ENCODE data around the gene PTTG1. TPM values are rescaled to one million over a fixed set of nuclear protein-coding genes. Genes with fewer than 3 reads are reported as not detected.
A peak's percentile ranks its signal among the peaks of the same experiment; 100 is the strongest.

Gene PTTG1
- total RNA-seq, 3 donors from 2014 or later: 12.5 to 17.7 (median 13.8) TPM

- no peak for DNase-seq (ENCODE audit: low spot score in 2 of 2)
- H3K4me1 ChIP-seq: no peaks in the 10 kb centered on the region
- H3K9me3 ChIP-seq: peaks cover 0 to 12% of the 10 kb centered on the region in 2 donors
- intact Hi-C loops (cut with DNase I; ENCODE audit: low total_unique reads): no loop called here
- H3K4me3 ChIP-seq: no peak overlapping the region
- TF ChIP-seq CTCF (IDR thresholded peaks at IDR 0.05): no peak
- no peak for TF ChIP-seq POLR2A (IDR thresholded peaks at IDR 0.05)
- no peak for TF ChIP-seq POLR2AphosphoS5 (IDR thresholded peaks at IDR 0.05)
- no peaks in the 10 kb centered on the region for H3K36me3 ChIP-seq
- H3K27ac ChIP-seq: no peak overlapping the region
- no peaks in the 10 kb centered on the region for H3K27me3 ChIP-seq
Measured at GRCh38 chr5:160387445-160387844, 34.2 kb upstream of the PTTG1 start.

GRCh38 chr5:160390787-160391696, 30.6 kb upstream of the PTTG1 start:
- TF ChIP-seq POLR2A (IDR thresholded peaks at IDR 0.05) (no peak), CTCF (IDR thresholded peaks at IDR 0.05) (peak in 2 of 3 donors; percentile 28 to 45)
- Histone ChIP-seq H3K27me3 (no peaks in the 10 kb centered on the region), H3K4me3 (no peak overlapping the region), H3K9me3 (peaks cover 0 to 12% of the 10 kb centered on the region in 2 donors), H3K36me3 (no peaks in the 10 kb centered on the region), H3K4me1 (no peaks in the 10 kb centered on the region), H3K27ac (no peak overlapping the region)
- DNase-seq (ENCODE audit: low spot score in 2 of 2): no peak
- intact Hi-C loops (cut with DNase I; ENCODE audit: low total_unique reads): no loop called here

- intact Hi-C loops (cut with DNase I; ENCODE audit: low total_unique reads): no loop called here
Measured at GRCh38 chr5:160395111-160395510, 26.5 kb upstream of the PTTG1 start.

GRCh38 chr5:160397492-160397891, 24.2 kb upstream of the PTTG1 start:
- H3K27ac ChIP-seq: no peak overlapping the region
- TF ChIP-seq POLR2AphosphoS5 (IDR thresholded peaks at IDR 0.05) (no peak), POLR2A (IDR thresholded peaks at IDR 0.05) (no peak), CTCF (IDR thresholded peaks at IDR 0.05) (no peak)
- H3K4me1 ChIP-seq: no peaks in the 10 kb centered on the region
- no peak overlapping the region for H3K4me3 ChIP-seq
- no peak for DNase-seq (ENCODE audit: low spot score in 2 of 2)
- H3K36me3 ChIP-seq: no peaks in the 10 kb centered on the region
- H3K27me3 ChIP-seq: no peaks in the 10 kb centered on the region
- intact Hi-C loops (cut with DNase I; ENCODE audit: low total_unique reads): no loop called here
- H3K9me3 ChIP-seq: no peaks in the 10 kb centered on the region

More at GRCh38 chr5:160395111-160395510, 26.5 kb upstream of the PTTG1 start:
- TF ChIP-seq CTCF (IDR thresholded peaks at IDR 0.05): no peak
- no peak for TF ChIP-seq POLR2AphosphoS5 (IDR thresholded peaks at IDR 0.05)
- no peak for TF ChIP-seq POLR2A (IDR thresholded peaks at IDR 0.05)
- no peaks in the 10 kb centered on the region for H3K27me3 ChIP-seq
- no peak overlapping the region for H3K27ac ChIP-seq
- H3K4me3 ChIP-seq: no peak overlapping the region
- no peak for DNase-seq (ENCODE audit: low spot score in 2 of 2)
- H3K36me3 ChIP-seq: no peaks in the 10 kb centered on the region
- no peaks in the 10 kb centered on the region for H3K4me1 ChIP-seq
- H3K9me3 ChIP-seq: no peaks in the 10 kb centered on the region

GRCh38 chr5:160398806-160399205, 22.8 kb upstream of the PTTG1 start:
- intact Hi-C loops (cut with DNase I; ENCODE audit: low total_unique reads): no loop called here
- TF ChIP-seq POLR2A (IDR thresholded peaks at IDR 0.05) (no peak), POLR2AphosphoS5 (IDR thresholded peaks at IDR 0.05) (no peak), CTCF (IDR thresholded peaks at IDR 0.05) (no peak)
- peak overlapping the region in 1 of 2 donors; percentile 83 for H3K27ac ChIP-seq
- H3K27me3 ChIP-seq: no peaks in the 10 kb centered on the region
- DNase-seq (ENCODE audit: low spot score in 2 of 2): no peak
- H3K4me3 ChIP-seq: peak overlapping the region; percentile 69 to 80 (median 70)
- peaks cover 2% of the 10 kb centered on the region for H3K36me3 ChIP-seq
- H3K9me3 ChIP-seq: no peaks in the 10 kb centered on the region
- no peaks in the 10 kb centered on the region for H3K4me1 ChIP-seq

All from breast epithelium (tissue), 4 donors.